Activated CD4-positive, alpha-beta memory T cell treated with anti-CD3 and anti-CD28 coated beads for 36 hours (primary cell): ENCODE results near the gene CPNE2. TPM values are rescaled to one million over a fixed set of nuclear protein-coding genes. Genes with fewer than 3 reads are reported as not detected.
"Not testable (repeated sequence)": the region's sequence is repeated elsewhere in the genome, so short reads cannot be mapped to it uniquely, and the experiment has no call there.

Experiments used
- CTCF ChIA-PET: fragments of 350-600 bp; sonication (Branson Sonifier 250); formaldehyde crosslinking; loops from one replicate; lab custom pipeline; 2021; ENCODE audit warnings: antibody characterized with exemption, inconsistent platforms; lab: Charles Lee
- POLR2A ChIA-PET: fragments of 350-600 bp; sonication (Branson Sonifier 250); formaldehyde crosslinking; loops from one replicate; lab custom pipeline; 2021; ENCODE audit warnings: antibody characterized with exemption; lab: Charles Lee
- DNase-seq: peaks from one replicate; pipeline ENCODE4 v3.0.0-alpha.2; 2020
- H3K27ac Mint-ChIP-seq: one replicate; pipeline ENCODE4 v1.8.0; 2021; ENCODE audit warnings: mixed read lengths
- H3K27me3 Mint-ChIP-seq: one replicate; pipeline ENCODE4 v1.8.0; 2021; ENCODE audit warnings: mixed read lengths
- H3K36me3 Mint-ChIP-seq: one replicate; pipeline ENCODE4 v1.8.0; 2021; ENCODE audit warnings: mixed read lengths
- H3K4me1 Mint-ChIP-seq: one replicate; pipeline ENCODE4 v1.8.0; 2021; ENCODE audit warnings: low read depth, mixed read lengths
- H3K4me3 Mint-ChIP-seq: one replicate; pipeline ENCODE4 v1.8.0; 2021; ENCODE audit warnings: mild to moderate bottlenecking, mixed read lengths
- H3K9me3 Mint-ChIP-seq: one replicate; pipeline ENCODE4 v1.8.0; 2021; ENCODE audit warnings: mixed read lengths
- intact Hi-C: fragments of 100-400 bp; cut with micrococcal nuclease; formaldehyde crosslinking; loops from one replicate; pipeline ENCODE4 v1.15.1; 2023
- total RNA-seq, 2 experiments: library from RNA; stranded (reverse); gene quantifications; one replicate each; pipeline ENCODE4 v1.2.3, GENCODE V29; 2021

Gene CPNE2
- total RNA-seq, 2 experiments from 2014 or later: 7.3 to 8.1 TPM

- Mint-ChIP-seq H3K4me1 (peaks cover 6% of the 10 kb centered on the region), H3K4me3 (no peak overlapping the region), H3K27ac (peak overlapping the region; percentile 64), H3K36me3 (peaks cover 55% of the 10 kb centered on the region), H3K9me3 (peaks cover 3% of the 10 kb centered on the region), H3K27me3 (no peaks in the 10 kb centered on the region)
- intact Hi-C loops: no loop called here
- POLR2A ChIA-PET: no interaction called here
- CTCF ChIA-PET: no interaction called here
- no peak for DNase-seq
Observed at GRCh38 chr16:57058291-57058861, 34.0 kb upstream of the CPNE2 start.

- Mint-ChIP-seq H3K36me3 (peaks cover 51% of the 10 kb centered on the region), H3K27ac (peak overlapping the region; percentile 63)
- intact Hi-C loops: no loop called here
Observed at GRCh38 chr16:57060323-57061083, 31.9 kb upstream of the CPNE2 start.

DNA sequence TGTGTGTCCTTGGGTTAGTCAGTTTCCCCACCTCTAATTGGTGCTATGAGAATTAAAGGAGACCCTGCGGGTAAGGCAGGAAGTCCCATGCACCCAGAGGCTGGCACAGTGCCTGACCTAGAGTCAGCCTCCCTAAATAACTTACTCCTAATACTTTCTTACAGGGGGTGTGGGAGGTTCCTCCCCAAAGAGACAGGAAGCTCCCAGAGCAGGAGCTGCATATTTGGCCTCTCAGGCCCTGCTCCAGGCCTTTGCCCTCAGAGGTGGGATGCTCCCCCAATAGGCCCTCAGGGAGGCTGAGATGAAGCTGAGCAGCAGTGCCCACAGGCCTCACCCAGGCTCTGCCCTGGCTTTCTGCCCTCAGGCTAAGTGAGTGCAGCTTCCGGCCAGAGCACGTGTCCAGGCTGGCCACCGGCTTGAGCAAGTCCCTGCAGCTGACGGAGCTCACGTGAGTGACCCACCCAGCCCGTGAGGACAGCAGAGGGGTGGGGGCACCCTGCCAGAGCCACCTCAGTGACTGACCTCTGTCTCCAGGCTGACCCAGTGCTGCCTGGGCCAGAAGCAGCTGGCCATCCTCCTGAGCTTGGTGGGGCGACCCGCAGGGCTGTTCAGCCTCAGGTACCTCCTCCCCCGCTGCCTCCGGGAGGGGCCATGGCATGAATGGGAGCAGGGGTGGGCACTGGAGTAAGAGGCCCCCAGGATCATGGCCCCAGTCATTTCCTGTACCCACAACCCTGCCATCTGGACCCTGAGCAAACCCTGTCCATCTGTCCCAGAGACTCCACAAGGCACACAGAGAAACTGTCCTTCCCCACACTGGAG is 31.1 kb upstream of the CPNE2 start:
- ChIA-PET CTCF (interaction anchor here (2.4 kb wide), 1 partner anchor 97 kb away, joined by 12 read pairs; no protein-coding TSS in a partner anchor), POLR2A (interaction anchor here (0.5 to 1.5 kb wide), 2 partner anchors 9 to 22 kb away, joined by 4 to 5 read pairs; no protein-coding TSS in a partner anchor)
- intact Hi-C loops: no loop called here
- H3K4me3 Mint-ChIP-seq: no peak overlapping the region
- DNase-seq: no peak
- peaks cover 47% of the 10 kb centered on the region for H3K36me3 Mint-ChIP-seq
- peaks cover 3% of the 10 kb centered on the region for H3K9me3 Mint-ChIP-seq
- H3K27me3 Mint-ChIP-seq: no peaks in the 10 kb centered on the region
- peaks cover 2% of the 10 kb centered on the region for H3K4me1 Mint-ChIP-seq
- peak overlapping the region; percentile 63 for H3K27ac Mint-ChIP-seq

More at GRCh38 chr16:57060323-57061083, 31.9 kb upstream of the CPNE2 start:
- H3K9me3 Mint-ChIP-seq: peaks cover 3% of the 10 kb centered on the region
- no peak overlapping the region for H3K4me3 Mint-ChIP-seq
- no peaks in the 10 kb centered on the region for H3K27me3 Mint-ChIP-seq
- peaks cover 2% of the 10 kb centered on the region for H3K4me1 Mint-ChIP-seq
- ChIA-PET POLR2A (interaction anchor here (0.5 to 1.5 kb wide), 2 partner anchors 9 to 21 kb away, joined by 4 to 5 read pairs; no protein-coding TSS in a partner anchor), CTCF (interaction anchor here (2.4 kb wide), 1 partner anchor 96 kb away, joined by 12 read pairs; no protein-coding TSS in a partner anchor)
- DNase-seq: no peak

GRCh38 chr16:57062329-57062728 is 30.1 kb upstream of the CPNE2 start:
- peaks cover 2% of the 10 kb centered on the region for H3K4me1 Mint-ChIP-seq
- H3K27me3 Mint-ChIP-seq: no peaks in the 10 kb centered on the region
- peak overlapping the region; percentile 19 for H3K27ac Mint-ChIP-seq
- ChIA-PET POLR2A (no interaction called here), CTCF (interaction anchor here (1.1 to 2.4 kb wide), 2 partner anchors 14 to 98 kb away, joined by 3 to 12 read pairs; no protein-coding TSS in a partner anchor)
- intact Hi-C loops: no loop called here
- peaks cover 3% of the 10 kb centered on the region for H3K9me3 Mint-ChIP-seq
- H3K36me3 Mint-ChIP-seq: peaks cover 49% of the 10 kb centered on the region
- DNase-seq: no peak
- no peak overlapping the region for H3K4me3 Mint-ChIP-seq

DNA sequence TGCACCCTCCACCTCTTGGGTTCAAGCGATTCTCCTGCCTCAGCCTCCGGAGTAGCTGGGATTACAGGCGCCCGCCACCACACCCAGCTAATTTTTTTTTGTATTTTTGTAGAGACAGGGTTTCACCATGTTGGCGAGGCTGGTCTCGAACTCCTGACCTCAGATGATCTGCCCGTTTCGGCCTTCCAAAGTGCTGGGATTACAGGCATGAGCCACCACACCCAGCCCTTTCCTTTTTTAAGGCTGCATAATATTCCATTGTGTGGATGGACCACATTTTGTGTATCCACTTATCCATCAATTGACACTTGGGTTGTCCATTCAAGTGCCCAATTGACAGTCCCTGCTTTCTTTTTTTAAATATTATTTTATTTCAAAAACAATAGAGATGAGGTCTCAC is 29.2 kb upstream of the CPNE2 start:
- POLR2A ChIA-PET, H3K27me3 Mint-ChIP-seq, H3K4me3 Mint-ChIP-seq, H3K9me3 Mint-ChIP-seq, H3K27ac Mint-ChIP-seq, DNase-seq, H3K4me1 Mint-ChIP-seq, intact Hi-C loops: not testable (repeated sequence)
- CTCF ChIA-PET: interaction anchor here (0.7 kb wide), 1 partner anchor 103 kb away, joined by 3 read pairs; no protein-coding TSS in a partner anchor
- H3K36me3 Mint-ChIP-seq: peaks cover 41% of the 10 kb centered on the region

GRCh38 chr16:57064995-57065394 is 27.4 kb upstream of the CPNE2 start:
- H3K27ac Mint-ChIP-seq: peak overlapping the region; percentile 62
- H3K36me3 Mint-ChIP-seq: peaks cover 45% of the 10 kb centered on the region
- H3K4me3 Mint-ChIP-seq: no peak overlapping the region
- DNase-seq: no peak
- ChIA-PET POLR2A (no interaction called here), CTCF (interaction anchor here (0.6 to 3.8 kb wide), 3 partner anchors 19 to 101 kb away, joined by 4 to 15 read pairs (median 6); no protein-coding TSS in a partner anchor)
- H3K9me3 Mint-ChIP-seq: peaks cover 3% of the 10 kb centered on the region
- H3K4me1 Mint-ChIP-seq: peaks cover 4% of the 10 kb centered on the region
- H3K27me3 Mint-ChIP-seq: no peaks in the 10 kb centered on the region
- intact Hi-C loops: no loop called here

DNA sequence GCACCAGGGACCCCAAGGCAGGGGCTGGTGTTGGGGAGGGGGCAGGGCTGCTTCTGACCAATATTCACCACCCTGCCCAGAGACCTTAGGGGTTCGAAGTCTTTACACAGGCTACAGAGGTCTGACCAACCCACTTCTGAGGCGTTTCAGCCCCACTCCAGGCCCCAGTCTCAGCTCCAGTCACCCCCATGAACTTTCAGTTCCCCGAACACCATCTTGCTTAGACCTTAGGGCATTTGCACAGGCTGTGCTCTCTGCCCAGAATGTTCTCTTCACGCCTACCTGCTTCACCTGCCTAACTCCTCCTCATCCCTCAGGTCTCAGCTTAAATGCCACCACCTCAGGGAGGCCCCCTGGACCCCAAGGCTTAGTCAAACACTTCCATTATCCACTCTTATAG is 25.8 kb upstream of the CPNE2 start:
- POLR2A ChIA-PET: no interaction called here
- Mint-ChIP-seq H3K27ac (peak overlapping the region; percentile 31), H3K4me1 (peaks cover 8% of the 10 kb centered on the region), H3K9me3 (peaks cover 3% of the 10 kb centered on the region), H3K27me3 (no peaks in the 10 kb centered on the region), H3K4me3 (no peak overlapping the region), H3K36me3 (peaks cover 39% of the 10 kb centered on the region)
- no peak for DNase-seq
- CTCF ChIA-PET: interaction anchor here (1.5 to 3.8 kb wide), 2 partner anchors 18 to 102 kb away, joined by 6 to 15 read pairs; no protein-coding TSS in a partner anchor
- intact Hi-C loops: no loop called here

GRCh38 chr16:57067347-57067746 is 25.0 kb upstream of the CPNE2 start:
- intact Hi-C loops: no loop called here
- Mint-ChIP-seq H3K9me3 (peaks cover 3% of the 10 kb centered on the region), H3K4me1 (peaks cover 11% of the 10 kb centered on the region), H3K36me3 (peaks cover 39% of the 10 kb centered on the region), H3K4me3 (no peak overlapping the region), H3K27me3 (no peaks in the 10 kb centered on the region), H3K27ac (no peak overlapping the region)
- DNase-seq: no peak
- CTCF ChIA-PET: interaction anchor here (1.2 to 3.8 kb wide), 2 partner anchors 17 to 103 kb away, joined by 8 to 15 read pairs; no protein-coding TSS in a partner anchor
- POLR2A ChIA-PET: no interaction called here

GRCh38 chr16:57069053-57069452 is 23.3 kb upstream of the CPNE2 start:
- no peak for DNase-seq
- CTCF ChIA-PET: interaction anchor here (1.0 kb wide), 1 partner anchor 15 kb away, joined by 6 read pairs; no protein-coding TSS in a partner anchor
- Mint-ChIP-seq H3K27ac (no peak overlapping the region), H3K9me3 (no peaks in the 10 kb centered on the region), H3K27me3 (no peaks in the 10 kb centered on the region), H3K4me3 (no peak overlapping the region), H3K36me3 (peaks cover 37% of the 10 kb centered on the region), H3K4me1 (peaks cover 11% of the 10 kb centered on the region)
- POLR2A ChIA-PET: no interaction called here
- intact Hi-C loops: no loop called here

GRCh38 chr16:57069635-57070370 is 22.6 kb upstream of the CPNE2 start:
- H3K36me3 Mint-ChIP-seq: peaks cover 35% of the 10 kb centered on the region
- no peaks in the 10 kb centered on the region for H3K9me3 Mint-ChIP-seq
- H3K27me3 Mint-ChIP-seq: no peaks in the 10 kb centered on the region
- H3K4me1 Mint-ChIP-seq: peaks cover 11% of the 10 kb centered on the region
- no peak overlapping the region for H3K4me3 Mint-ChIP-seq
- no peak for DNase-seq
- ChIA-PET CTCF (interaction anchor here (0.7 to 1.5 kb wide), 3 partner anchors 14 to 105 kb away, joined by 4 to 7 read pairs (median 6); no protein-coding TSS in a partner anchor), POLR2A (interaction anchor here (0.5 kb wide), 1 partner anchor 116 kb away, joined by 3 read pairs; the partner anchor contains the start of genes PSME3IP1 and RSPRY1)
- H3K27ac Mint-ChIP-seq: peak overlapping the region; percentile 68
- intact Hi-C loops: no loop called here

- no peaks in the 10 kb centered on the region for H3K27me3 Mint-ChIP-seq
- H3K4me1 Mint-ChIP-seq: peaks cover 11% of the 10 kb centered on the region
- ChIA-PET POLR2A (interaction anchor here (0.5 kb wide), 1 partner anchor 116 kb away, joined by 3 read pairs; the partner anchor contains the start of genes PSME3IP1 and RSPRY1), CTCF (interaction anchor here (0.7 to 1.5 kb wide), 2 partner anchors 97 to 106 kb away, joined by 4 to 7 read pairs; no protein-coding TSS in a partner anchor)
- H3K27ac Mint-ChIP-seq: peak overlapping the region; percentile 68
- no peak overlapping the region for H3K4me3 Mint-ChIP-seq
- intact Hi-C loops: no loop called here
- peaks cover 30% of the 10 kb centered on the region for H3K36me3 Mint-ChIP-seq
- no peaks in the 10 kb centered on the region for H3K9me3 Mint-ChIP-seq
- DNase-seq: no peak
Observed at GRCh38 chr16:57070424-57070823, 22.0 kb upstream of the CPNE2 start.
